ENCODE results near the gene SNED1.

The SNED1 gene

GRCh38 chr2:241110607-241111439 lies 112.4 kb downstream of the SNED1 start:
- Histone ChIP-seq H3K9me3 (no peaks in the 10 kb centered on the region), H3K4me1 (no peaks in the 10 kb centered on the region), H3K27ac (no peak overlapping the region), H3K4me3 (no peak overlapping the region), H3K36me3 (no peaks in the 10 kb centered on the region), H3K27me3 (no peaks in the 10 kb centered on the region)
- TF ChIP-seq CTCF (IDR thresholded peaks at IDR 0.05): no peak
- peak in 1 of 2 donors; percentile 56 for DNase-seq
- intact Hi-C loops (cut with DNase I; ENCODE audit: low total_unique reads): no loop called here

GRCh38 chr2:241111440-241111805 lies 113.0 kb downstream of the SNED1 start:
- H3K4me3 ChIP-seq: no peak overlapping the region
- no peaks in the 10 kb centered on the region for H3K9me3 ChIP-seq
- intact Hi-C loops (cut with DNase I; ENCODE audit: low total_unique reads): no loop called here
- H3K27ac ChIP-seq: no peak overlapping the region
- peak in 1 of 2 donors; percentile 35 for DNase-seq
- TF ChIP-seq CTCF (IDR thresholded peaks at IDR 0.05): no peak
- H3K27me3 ChIP-seq: no peaks in the 10 kb centered on the region
- no peaks in the 10 kb centered on the region for H3K4me1 ChIP-seq
- no peaks in the 10 kb centered on the region for H3K36me3 ChIP-seq

GRCh38 chr2:241112046-241112445 lies 113.6 kb downstream of the SNED1 start:
- H3K4me3 ChIP-seq: no peak overlapping the region
- no peak overlapping the region for H3K27ac ChIP-seq
- TF ChIP-seq CTCF (IDR thresholded peaks at IDR 0.05): no peak
- intact Hi-C loops (cut with DNase I; ENCODE audit: low total_unique reads): no loop called here
- H3K27me3 ChIP-seq: no peaks in the 10 kb centered on the region
- H3K4me1 ChIP-seq: no peaks in the 10 kb centered on the region
- peaks cover 0 to 3% (median 0%) of the 10 kb centered on the region in 3 donors for H3K36me3 ChIP-seq
- peak in 1 of 2 donors; percentile 13 for DNase-seq
- H3K9me3 ChIP-seq: no peaks in the 10 kb centered on the region

- Histone ChIP-seq H3K27ac (no peak overlapping the region), H3K4me3 (no peak overlapping the region), H3K4me1 (no peaks in the 10 kb centered on the region), H3K9me3 (no peaks in the 10 kb centered on the region), H3K27me3 (no peaks in the 10 kb centered on the region), H3K36me3 (peaks cover 0 to 3% (median 0%) of the 10 kb centered on the region in 3 donors)
- DNase-seq: peak in 1 of 2 donors; percentile 33
- TF ChIP-seq CTCF (IDR thresholded peaks at IDR 0.05): no peak
- intact Hi-C loops (cut with DNase I; ENCODE audit: low total_unique reads): no loop called here
These were observed 114.2 kb downstream of the SNED1 start for GRCh38 chr2:241112592-241112991.

GRCh38 chr2:241114836-241115235 lies 116.4 kb downstream of the SNED1 start:
- H3K4me3 ChIP-seq: no peak overlapping the region
- peaks cover 0 to 3% (median 0%) of the 10 kb centered on the region in 3 donors for H3K36me3 ChIP-seq
- intact Hi-C loops (cut with DNase I; ENCODE audit: low total_unique reads): no loop called here
- H3K27me3 ChIP-seq: no peaks in the 10 kb centered on the region
- H3K9me3 ChIP-seq: no peaks in the 10 kb centered on the region
- H3K4me1 ChIP-seq: no peaks in the 10 kb centered on the region
- H3K27ac ChIP-seq: no peak overlapping the region
- no peak for TF ChIP-seq CTCF (IDR thresholded peaks at IDR 0.05)
- DNase-seq: peak in 1 of 2 donors; percentile 41
